GM12872 (cell line): Measurements from ENCODE around the gene CRMP1.

Experiments
- TF ChIP-seq, protein P1 (sequence below): IDR thresholded peaks from 3 replicates; pipeline ENCODE4 v1.5.1; 2011; ENCODE audit warnings: low read depth, mild to moderate bottlenecking, low read length, moderate library complexity; ENCODE audit not compliant: insufficient read depth

Gene CRMP1

DNA sequence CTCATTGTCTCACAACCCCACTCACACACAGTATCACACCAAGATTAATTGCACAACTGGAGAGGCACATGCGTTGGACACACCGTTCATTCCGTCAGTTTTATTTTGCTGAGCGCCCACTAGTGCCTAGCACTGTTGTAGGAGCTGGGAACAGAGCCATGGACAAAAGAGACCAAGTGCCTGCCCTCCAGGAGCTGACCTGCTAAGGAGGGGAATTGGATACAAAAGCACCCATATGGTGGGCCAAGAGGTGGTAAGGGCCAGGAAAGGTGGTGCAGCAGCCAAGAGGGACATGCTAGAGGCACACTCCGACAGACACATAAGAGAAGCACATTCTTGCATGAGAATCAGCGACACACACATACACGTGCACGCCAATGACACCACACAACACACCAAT, 705 bp upstream of the CRMP1 start:
- TF ChIP-seq, protein P1, sequence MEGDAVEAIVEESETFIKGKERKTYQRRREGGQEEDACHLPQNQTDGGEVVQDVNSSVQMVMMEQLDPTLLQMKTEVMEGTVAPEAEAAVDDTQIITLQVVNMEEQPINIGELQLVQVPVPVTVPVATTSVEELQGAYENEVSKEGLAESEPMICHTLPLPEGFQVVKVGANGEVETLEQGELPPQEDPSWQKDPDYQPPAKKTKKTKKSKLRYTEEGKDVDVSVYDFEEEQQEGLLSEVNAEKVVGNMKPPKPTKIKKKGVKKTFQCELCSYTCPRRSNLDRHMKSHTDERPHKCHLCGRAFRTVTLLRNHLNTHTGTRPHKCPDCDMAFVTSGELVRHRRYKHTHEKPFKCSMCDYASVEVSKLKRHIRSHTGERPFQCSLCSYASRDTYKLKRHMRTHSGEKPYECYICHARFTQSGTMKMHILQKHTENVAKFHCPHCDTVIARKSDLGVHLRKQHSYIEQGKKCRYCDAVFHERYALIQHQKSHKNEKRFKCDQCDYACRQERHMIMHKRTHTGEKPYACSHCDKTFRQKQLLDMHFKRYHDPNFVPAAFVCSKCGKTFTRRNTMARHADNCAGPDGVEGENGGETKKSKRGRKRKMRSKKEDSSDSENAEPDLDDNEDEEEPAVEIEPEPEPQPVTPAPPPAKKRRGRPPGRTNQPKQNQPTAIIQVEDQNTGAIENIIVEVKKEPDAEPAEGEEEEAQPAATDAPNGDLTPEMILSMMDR: no peak

DNA sequence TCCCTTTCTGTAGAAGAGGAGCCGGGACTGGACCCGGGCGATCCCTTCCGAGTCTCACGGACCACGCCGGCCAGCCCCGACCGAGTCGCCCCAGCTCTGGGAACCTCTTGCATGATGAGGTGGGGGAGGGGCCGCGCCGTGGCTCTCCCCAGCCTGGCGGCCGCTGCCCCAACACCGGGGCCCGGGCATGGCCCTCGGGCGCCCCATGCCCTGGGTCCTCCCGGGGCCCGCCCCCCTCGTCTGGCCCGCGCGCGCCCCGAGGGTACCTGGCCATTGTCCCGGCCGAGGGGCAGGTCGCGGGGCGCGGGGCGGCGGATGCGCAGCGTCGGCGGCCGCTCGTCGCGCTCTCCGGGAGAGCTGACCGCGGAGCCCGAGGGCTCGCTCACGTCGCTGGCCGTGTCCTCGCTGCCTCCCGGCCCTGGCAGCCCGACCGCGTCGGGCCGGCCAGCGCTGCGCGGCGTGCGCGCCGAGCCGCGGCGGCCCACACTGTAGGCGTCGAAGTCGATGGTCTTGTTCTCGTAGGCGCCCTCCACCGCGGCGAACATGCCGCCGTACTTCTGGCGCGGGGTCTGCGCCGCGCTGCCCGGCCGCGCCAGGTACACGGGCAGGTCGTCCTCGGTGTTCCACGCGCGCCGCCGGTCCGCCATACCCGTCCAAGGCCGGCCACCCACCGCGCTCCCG, 423 bp downstream of the CRMP1 start:
- TF ChIP-seq, protein P1: no peak

- TF ChIP-seq, protein P1: no peak
Measured at GRCh38 chr4:5891563-5892322, 1.1 kb downstream of the CRMP1 start.

DNA sequence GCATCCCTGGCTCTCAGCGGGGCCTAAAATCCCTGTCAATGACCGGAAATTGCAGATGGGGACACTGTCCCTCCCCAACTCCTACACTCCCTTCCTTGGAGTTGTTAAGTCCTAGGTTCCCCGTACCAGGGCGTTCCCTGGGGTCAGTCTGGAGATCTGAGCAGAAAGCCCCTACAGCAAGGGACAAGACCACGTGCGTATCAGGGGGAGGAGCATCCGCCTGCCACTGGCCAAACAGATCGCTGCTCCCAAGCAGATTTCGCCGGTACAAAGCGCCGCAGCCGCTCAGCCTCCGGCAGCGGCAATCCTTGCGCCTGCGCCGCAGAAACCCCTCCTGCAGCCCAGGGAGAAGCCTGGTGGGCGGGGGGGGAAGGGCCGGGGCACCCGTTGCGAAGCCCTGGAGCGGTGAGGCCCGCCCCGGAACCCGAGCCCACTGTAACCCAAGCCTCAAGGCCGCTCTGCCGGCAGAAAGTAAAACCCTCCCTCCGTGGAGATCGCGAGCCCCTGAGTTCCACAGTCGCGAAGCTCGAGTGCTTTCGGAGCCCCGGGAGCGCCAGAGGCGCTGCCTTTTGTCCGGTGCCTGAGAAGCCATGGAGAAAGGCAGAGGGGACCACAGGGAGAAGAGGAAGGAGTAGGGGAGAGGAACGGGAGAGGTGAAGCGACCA, 2.7 kb downstream of the CRMP1 start:
- TF ChIP-seq, protein P1: no peak

DNA sequence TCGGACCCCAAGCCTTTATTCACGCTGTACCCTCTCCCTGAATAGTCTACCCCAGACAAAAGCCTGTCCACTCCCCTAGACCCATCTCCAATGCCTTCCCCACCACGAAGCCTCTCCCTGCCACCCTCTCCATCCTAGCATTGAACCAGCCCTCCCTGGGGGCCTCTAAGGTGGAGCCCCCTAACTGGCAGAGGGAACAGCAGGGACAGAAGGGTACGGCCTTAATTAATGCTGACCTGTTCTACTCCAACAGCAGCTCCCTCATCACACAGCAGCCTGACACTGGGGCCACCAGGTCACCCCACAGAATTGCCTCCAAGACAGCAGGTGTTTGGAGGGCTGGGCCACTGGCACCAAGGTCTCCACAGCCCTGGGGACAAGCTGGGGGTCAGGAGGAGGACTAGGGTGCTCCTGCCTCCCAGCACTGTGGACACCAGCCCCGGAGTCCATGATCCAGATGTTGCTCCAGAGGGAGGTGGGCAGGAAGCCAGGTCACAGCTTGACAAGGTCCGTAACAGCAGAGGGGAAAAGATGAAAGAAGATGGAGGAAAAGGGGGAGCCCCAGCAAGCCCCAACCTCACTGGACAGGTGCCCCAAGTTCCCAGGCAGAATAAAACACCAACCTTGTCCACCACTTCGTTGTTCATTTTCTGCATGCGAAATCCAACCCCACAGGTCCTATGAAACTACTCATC, 3.7 kb downstream of the CRMP1 start:
- TF ChIP-seq, protein P1: no peak

GRCh38 chr4:5888222-5889001, 4.5 kb downstream of the CRMP1 start:
- TF ChIP-seq, protein P1: no peak
